ENCODE measurements around the gene POLDIP2. TPM values are rescaled to one million over a fixed set of nuclear protein-coding genes. Genes with fewer than 3 reads are reported as not detected.

The POLDIP2 gene
- total RNA-seq, 1 experiment from 2014 or later: 149 TPM

- peak; percentile 98 for DNase-seq (ENCODE audit: extremely low read depth, low read depth)
Observed at GRCh38 chr17:28318759-28319597, 38.3 kb downstream of the POLDIP2 start, which contains the start of gene TMEM97. Gene TMEM97, plus strand, starts transcription at chr17:28319200. Its CDS starts 40 bp downstream, at chr17:28319240.

DNA sequence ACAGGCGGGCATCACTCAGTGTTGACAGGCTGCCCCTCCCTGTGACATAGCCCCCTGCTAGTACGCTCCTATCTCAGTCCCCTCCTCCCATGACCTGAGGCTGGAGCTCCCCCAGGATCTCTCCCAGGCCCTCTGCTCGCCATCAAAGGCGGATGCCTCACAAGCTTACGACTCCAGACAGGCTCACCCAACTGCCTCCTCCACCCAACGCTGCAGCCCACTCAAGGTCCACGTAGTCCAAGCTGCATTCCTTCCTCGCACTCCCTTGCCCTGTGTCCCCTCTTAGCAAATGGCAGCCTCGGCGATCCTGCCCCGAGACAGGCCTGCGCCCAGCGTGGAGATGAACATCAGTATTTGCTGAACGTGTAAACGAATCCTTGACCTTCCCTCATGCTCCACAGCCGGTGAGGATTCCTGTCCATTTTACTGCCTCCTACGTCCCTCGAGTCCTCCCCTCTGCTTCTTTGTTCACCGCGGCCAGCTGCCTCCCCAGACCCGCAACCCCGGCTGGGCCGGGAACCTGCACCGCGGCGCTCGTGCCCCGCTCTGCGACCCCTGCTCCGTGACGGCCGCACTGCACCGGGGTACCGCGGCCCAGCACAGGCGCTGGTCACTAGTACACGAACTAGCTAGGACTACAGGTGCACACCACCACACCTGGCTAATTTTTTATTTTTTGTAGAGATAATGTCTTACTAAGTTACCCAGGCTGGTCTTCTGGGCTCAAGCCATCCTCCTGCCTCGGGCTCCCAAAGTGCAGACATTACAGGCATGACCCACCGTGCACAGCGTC is 39.2 kb downstream of the POLDIP2 start:
- no peak for DNase-seq (ENCODE audit: extremely low read depth, low read depth)

DNA sequence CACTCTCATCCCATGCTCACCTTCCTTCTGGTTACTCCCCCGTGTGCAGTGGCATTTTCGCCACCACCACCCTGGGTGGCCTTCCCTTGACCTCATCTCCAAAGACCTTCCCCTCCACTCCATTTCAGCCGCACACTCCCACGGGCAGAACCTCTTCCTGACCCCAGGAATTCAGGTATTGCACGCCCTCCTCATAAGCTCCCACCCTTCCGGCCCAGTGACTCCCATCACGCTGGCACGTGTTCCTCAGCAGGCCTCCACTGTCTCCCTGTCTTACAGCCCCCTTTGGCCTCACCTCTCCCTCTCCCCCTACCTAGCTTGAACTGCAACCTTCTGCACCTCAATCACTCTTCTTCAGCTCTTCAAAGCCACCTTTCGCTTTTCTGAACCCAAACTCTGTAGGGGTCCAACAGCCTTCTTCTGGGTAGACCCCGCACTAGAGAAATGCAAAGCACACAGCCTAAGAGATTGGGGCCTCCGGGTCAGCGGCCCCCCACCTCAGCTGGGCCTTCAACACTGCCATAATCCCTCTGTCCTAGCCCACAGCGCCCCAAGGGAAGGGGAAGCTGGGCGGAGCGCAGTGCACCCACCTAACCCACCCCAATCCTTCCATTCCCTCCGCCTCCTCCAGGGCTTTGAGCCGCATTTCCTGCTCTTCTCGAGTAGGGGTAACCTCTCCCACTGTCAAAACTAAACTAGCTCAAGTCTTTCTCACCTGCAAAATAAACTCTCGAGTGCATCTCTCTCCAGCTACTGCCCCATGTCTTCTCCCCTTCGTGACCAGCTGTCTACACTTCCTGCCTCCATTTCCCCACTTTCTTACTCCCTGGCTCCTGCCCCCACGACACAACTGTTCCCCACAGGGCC is 40.0 kb downstream of the POLDIP2 start:
- no peak for DNase-seq (ENCODE audit: extremely low read depth, low read depth)

DNA sequence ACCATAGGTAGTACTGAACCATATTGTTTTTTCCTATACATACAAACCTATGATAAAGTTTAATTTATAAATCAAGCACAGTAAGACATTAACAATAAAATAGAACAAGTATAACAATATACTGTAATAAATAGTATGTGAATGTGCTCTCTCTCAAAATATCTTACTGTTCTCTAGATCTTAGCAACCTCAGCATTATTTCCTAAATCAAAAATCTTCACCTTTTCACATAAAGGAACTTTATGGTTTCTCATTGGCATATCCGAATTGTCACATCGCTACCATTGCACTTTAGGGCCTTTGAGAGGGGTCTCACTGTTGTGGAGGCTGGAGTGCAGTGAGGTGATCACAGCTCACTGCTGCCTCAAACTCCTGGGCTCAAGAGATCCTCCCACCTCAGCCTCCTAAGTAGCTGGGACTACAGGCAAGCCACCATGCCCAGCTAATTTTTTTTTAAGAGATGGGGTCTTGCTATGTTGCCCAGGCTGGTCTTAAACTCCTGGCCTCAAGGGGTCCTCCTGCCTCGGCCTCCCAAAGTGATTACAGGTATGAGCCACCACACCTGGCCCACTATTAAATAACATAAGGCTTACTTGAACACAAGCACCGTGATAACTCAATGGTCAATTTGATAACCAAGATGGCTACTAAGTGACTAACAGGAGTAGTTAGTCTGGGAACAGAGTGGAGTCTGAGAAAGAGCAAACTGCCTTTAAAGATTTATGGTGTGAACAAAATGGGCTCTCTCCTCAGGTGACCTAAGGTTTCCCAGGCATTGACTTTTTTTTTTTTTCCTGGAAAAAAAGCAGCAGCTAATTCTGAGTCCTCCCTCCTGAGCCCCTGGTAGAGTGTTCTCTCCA is 41.3 kb downstream of the POLDIP2 start:
- DNase-seq (ENCODE audit: extremely low read depth, low read depth): no peak

DNA sequence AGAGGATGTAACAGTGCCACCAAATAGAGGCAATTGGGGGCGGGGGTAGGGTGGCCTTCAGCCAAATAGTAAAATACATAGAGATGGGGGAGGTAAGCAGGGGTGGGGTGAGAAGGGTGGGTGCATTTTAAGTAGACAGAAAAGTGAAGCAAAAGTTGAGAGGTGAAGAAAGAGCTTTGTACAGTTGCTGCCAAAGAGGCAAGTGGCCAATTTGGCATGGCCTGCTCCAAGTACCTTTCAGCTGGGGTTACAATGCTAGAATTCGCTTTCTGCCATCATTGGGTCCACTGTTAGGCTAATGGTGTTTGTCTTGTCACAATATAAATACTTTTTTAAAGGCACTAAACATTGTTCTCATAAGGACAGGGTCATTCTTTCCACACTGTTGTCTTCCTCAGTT is 43.5 kb downstream of the POLDIP2 start:
- DNase-seq (ENCODE audit: extremely low read depth, low read depth): no peak

GRCh38 chr17:28306954-28307401 is 50.3 kb downstream of the POLDIP2 start:
- no peak for DNase-seq (ENCODE audit: extremely low read depth, low read depth)

- no peak for DNase-seq (ENCODE audit: extremely low read depth, low read depth)
Observed at GRCh38 chr17:28298449-28298848, 58.9 kb downstream of the POLDIP2 start.

Other genes with a start within 250 kb of the POLDIP2 start
- 36.5 and 38.3 TPM in 2 replicates for gene TMEM97, start 38.3 kb downstream of the POLDIP2 start, total RNA-seq (2014; rRNA removed; shearing (Covaris generic))
- gene IFT20, start 22.1 kb downstream of the POLDIP2 start, total RNA-seq (2014; rRNA removed; shearing (Covaris generic)): 43.6 and 47.5 TPM in 2 replicates
- gene TNFAIP1, start 21.8 kb downstream of the POLDIP2 start, total RNA-seq (2014; rRNA removed; shearing (Covaris generic)): 31.0 and 31.2 TPM in 2 replicates
- gene SEBOX, start 7.7 kb upstream of the POLDIP2 start, total RNA-seq (2014; rRNA removed; shearing (Covaris generic)): not detected in 2 replicates
- gene VTN, start 12.8 kb upstream of the POLDIP2 start, total RNA-seq (2014; rRNA removed; shearing (Covaris generic)): 7.1 and 7.6 TPM in 2 replicates
- gene SARM1, start 14.2 kb upstream of the POLDIP2 start, total RNA-seq (2014; rRNA removed; shearing (Covaris generic)): 4.5 and 6.1 TPM in 2 replicates
- gene SLC46A1, start 48.7 kb upstream of the POLDIP2 start, total RNA-seq (2014; rRNA removed; shearing (Covaris generic)): 11.1 and 11.3 TPM in 2 replicates
- gene SLC13A2, start 116.1 kb upstream of the POLDIP2 start, total RNA-seq (2014; rRNA removed; shearing (Covaris generic)): not detected in 2 replicates
- gene FOXN1, start 148.8 kb upstream of the POLDIP2 start, total RNA-seq (2014; rRNA removed; shearing (Covaris generic)): 0.17 TPM in 1 of 2 replicates, not detected in the other
- 23.6 and 24.2 TPM in 2 replicates for gene UNC119, start 195.1 kb upstream of the POLDIP2 start, total RNA-seq (2014; rRNA removed; shearing (Covaris generic))
- gene PIGS, start 214.0 kb upstream of the POLDIP2 start, total RNA-seq (2014; rRNA removed; shearing (Covaris generic)): 48.2 and 57.7 TPM in 2 replicates
- 27.9 and 37.3 TPM in 2 replicates for gene ALDOC, start 219.4 kb upstream of the POLDIP2 start, total RNA-seq (2014; rRNA removed; shearing (Covaris generic))
- 56.3 and 56.8 TPM in 2 replicates for gene SPAG5, start 241.5 kb upstream of the POLDIP2 start, total RNA-seq (2014; rRNA removed; shearing (Covaris generic))